Motor neuron (in vitro differentiated cells): ENCODE data around the gene CTNNA1. TPM values are rescaled to one million over a fixed set of nuclear protein-coding genes. Genes with fewer than 3 reads are reported as not detected.

Source experiments
- total RNA-seq, 8 experiments: library from RNA; unstranded; fragments of 300-600 nt; gene quantifications; 2 replicates each; pipeline versions ENCODE4 v1.2.3 to v1.2.4, GENCODE V29; 2022

Gene CTNNA1
- total RNA-seq, 8 experiments from 2014 or later, result 176 to 339 (median 205) TPM

Other genes starting within 250 kb of the CTNNA1 start
- 100 to 1,000 TPM in 3 of 8 experiments, 10 to 100 TPM in 5; 44.1 to 126 (median 76.9) TPM for gene ETF1, start 210.2 kb upstream of the CTNNA1 start, total RNA-seq
- gene HSPA9, start 178.0 kb upstream of the CTNNA1 start, total RNA-seq, result 100 to 1,000 TPM; 195 to 371 (median 307) TPM
- gene LRRTM2, start 121.9 kb downstream of the CTNNA1 start, total RNA-seq, result 10 to 100 TPM in 6 of 8 experiments, 1 to 10 TPM in 2; 8.0 to 98.4 (median 20.8) TPM